Rectal smooth muscle tissue (tissue), 1 donor: Measurements from ENCODE around the gene LBX2.

Source experiments
- H3K27ac ChIP-seq: one replicate; pipeline ENCODE4 v1.7.0; 2013; ENCODE audit warnings: low read depth, low read length, inconsistent platforms
- H3K27me3 ChIP-seq: one replicate; pipeline ENCODE4 v1.7.0; 2013; ENCODE audit warnings: low read length; ENCODE audit not compliant: control insufficient read depth, insufficient read depth
- H3K36me3 ChIP-seq: one replicate; pipeline ENCODE4 v1.7.0; 2013; ENCODE audit warnings: low read length; ENCODE audit not compliant: control insufficient read depth, insufficient read depth
- H3K4me1 ChIP-seq: one replicate; pipeline ENCODE4 v1.7.0; 2013; ENCODE audit warnings: low read length; ENCODE audit not compliant: control insufficient read depth, insufficient read depth
- H3K4me3 ChIP-seq: one replicate; pipeline ENCODE4 v1.7.0; 2013; ENCODE audit warnings: low read length
- H3K9ac ChIP-seq: one replicate; pipeline ENCODE4 v1.7.0; 2013; ENCODE audit warnings: low read length

LBX2 gene, protein sequence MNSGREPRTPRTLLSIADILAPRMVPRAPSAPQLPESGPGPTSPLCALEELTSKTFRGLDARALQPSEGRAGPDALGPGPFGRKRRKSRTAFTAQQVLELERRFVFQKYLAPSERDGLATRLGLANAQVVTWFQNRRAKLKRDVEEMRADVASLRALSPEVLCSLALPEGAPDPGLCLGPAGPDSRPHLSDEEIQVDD

DNA sequence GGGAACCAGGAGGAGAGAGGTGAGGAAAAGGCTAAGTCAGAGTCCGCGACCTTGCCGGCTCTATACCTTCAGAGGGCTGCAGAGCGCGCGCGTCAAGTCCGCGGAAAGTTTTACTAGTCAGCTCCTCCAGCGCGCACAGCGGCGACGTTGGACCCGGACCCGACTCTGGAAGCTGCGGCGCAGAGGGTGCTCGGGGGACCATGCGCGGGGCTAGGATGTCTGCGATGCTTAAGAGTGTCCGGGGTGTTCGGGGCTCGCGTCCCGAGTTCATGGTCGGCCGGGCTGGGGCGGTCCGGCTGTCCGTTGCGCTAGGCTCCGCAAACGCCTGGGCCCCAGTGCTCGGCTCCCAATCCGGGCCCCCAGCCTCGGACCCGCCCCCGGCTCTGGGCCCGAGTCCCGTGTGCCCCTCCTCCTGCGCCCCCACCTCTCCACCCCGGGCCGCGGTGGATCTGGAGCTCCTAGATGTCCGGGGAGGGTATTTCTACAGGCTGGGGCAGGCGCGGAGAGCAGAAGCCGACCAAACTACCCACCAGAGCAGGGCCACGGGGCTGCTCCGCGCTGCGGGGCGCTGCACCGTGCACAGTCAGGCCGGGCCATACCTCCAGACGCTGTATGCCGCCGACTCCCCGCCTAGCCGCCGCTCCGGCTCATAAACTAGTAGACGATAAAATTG lies at the start of gene LBX2:
Gene LBX2 (minus strand): TSS at position 337 of the 673 bp plus-strand sequence. CDS start 66 bp downstream, at position 271.
- Histone ChIP-seq H3K27me3 (peaks cover 32% of the 10 kb centered on the region), H3K27ac (no peak within 1 kb of the TSS), H3K4me1 (peaks cover 11% of the 10 kb centered on the region), H3K36me3 (no peaks in the 10 kb centered on the region), H3K4me3 (peak within 1 kb of the TSS; percentile 68), H3K9ac (no peak within 1 kb of the TSS)

DNA sequence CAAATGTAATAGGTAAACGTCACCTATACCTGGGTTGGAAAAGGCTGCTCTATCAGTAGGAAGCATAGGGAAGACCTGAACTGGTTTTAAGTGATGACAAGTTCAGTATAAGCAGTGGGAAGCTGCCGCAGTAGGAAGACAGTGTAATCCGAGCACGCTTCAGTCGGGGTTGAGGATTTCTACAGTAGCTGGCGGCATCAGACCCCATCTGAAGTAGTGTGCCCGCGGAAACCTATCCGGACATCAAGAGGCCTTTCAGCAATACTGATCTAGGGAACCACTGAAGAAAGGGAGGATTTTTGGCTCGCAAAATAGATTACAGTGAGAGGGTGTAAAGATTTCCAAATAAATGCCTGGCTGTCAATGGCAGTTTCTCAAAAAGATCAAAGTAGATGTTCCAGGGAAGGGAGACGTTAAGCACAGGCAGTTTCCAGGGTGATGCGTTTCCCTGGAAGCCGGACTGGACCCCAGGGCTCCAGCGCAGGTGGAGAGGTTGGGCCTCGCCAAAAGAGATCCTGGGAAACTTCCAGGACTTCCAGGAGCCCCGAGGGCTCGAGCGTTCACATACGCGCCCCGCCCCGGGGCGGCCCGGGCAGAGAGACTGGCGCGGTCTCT lies 49.0 kb upstream of the LBX2 start:
- Histone ChIP-seq H3K27me3 (no peaks in the 10 kb centered on the region), H3K36me3 (no peaks in the 10 kb centered on the region), H3K27ac (peak overlapping the region; percentile 52), H3K9ac (peak overlapping the region; percentile 32), H3K4me3 (peak overlapping the region; percentile 75), H3K4me1 (peaks cover 2% of the 10 kb centered on the region)

GRCh38 chr2:74546004-74546403 lies 46.6 kb upstream of the LBX2 start:
- Histone ChIP-seq H3K4me3 (no peak overlapping the region), H3K9ac (no peak overlapping the region), H3K27me3 (no peaks in the 10 kb centered on the region), H3K36me3 (no peaks in the 10 kb centered on the region), H3K27ac (no peak overlapping the region), H3K4me1 (peaks cover 2% of the 10 kb centered on the region)

GRCh38 chr2:74544634-74545033 lies 45.2 kb upstream of the LBX2 start:
- no peaks in the 10 kb centered on the region for H3K36me3 ChIP-seq
- H3K27me3 ChIP-seq: no peaks in the 10 kb centered on the region
- H3K27ac ChIP-seq: no peak overlapping the region
- no peak overlapping the region for H3K4me3 ChIP-seq
- H3K4me1 ChIP-seq: peaks cover 2% of the 10 kb centered on the region
- H3K9ac ChIP-seq: no peak overlapping the region

- no peaks in the 10 kb centered on the region for H3K36me3 ChIP-seq
- no peak overlapping the region for H3K4me3 ChIP-seq
- H3K9ac ChIP-seq: no peak overlapping the region
- no peak overlapping the region for H3K27ac ChIP-seq
- no peaks in the 10 kb centered on the region for H3K4me1 ChIP-seq
- H3K27me3 ChIP-seq: no peaks in the 10 kb centered on the region
Observed at GRCh38 chr2:74542978-74543377, 43.6 kb upstream of the LBX2 start.

DNA sequence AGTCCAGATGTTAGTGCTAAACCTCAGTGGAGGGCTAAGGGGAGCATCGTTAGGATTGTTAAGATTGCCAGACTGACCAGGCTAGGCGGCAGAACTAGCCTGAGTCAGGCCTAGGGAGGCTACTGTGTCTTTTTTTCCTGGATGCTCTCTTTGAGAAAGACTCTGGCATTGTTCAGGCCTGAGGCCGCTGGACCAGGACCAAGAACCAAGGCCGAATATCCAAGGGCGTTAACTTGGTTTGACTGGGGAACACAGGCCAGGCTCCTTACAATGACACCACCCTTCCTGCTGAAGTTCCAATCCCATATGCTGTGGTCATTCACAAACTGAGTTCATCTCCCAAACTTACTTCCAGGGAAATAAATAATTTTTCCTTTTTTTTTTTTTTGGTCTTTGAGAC lies 40.9 kb upstream of the LBX2 start:
- Histone ChIP-seq H3K9ac (no peak overlapping the region), H3K4me1 (no peaks in the 10 kb centered on the region), H3K27me3 (no peaks in the 10 kb centered on the region), H3K4me3 (no peak overlapping the region), H3K27ac (no peak overlapping the region), H3K36me3 (no peaks in the 10 kb centered on the region)

- no peaks in the 10 kb centered on the region for H3K4me1 ChIP-seq
- no peak overlapping the region for H3K9ac ChIP-seq
- no peak overlapping the region for H3K27ac ChIP-seq
- H3K27me3 ChIP-seq: no peaks in the 10 kb centered on the region
- no peak overlapping the region for H3K4me3 ChIP-seq
- no peaks in the 10 kb centered on the region for H3K36me3 ChIP-seq
Observed at GRCh38 chr2:74538881-74539339, 39.5 kb upstream of the LBX2 start.

- Histone ChIP-seq H3K4me1 (no peaks in the 10 kb centered on the region), H3K27ac (no peak overlapping the region), H3K4me3 (no peak overlapping the region), H3K9ac (no peak overlapping the region), H3K27me3 (no peaks in the 10 kb centered on the region), H3K36me3 (peaks cover 2% of the 10 kb centered on the region)
Observed at GRCh38 chr2:74537140-74537539, 37.7 kb upstream of the LBX2 start.

DNA sequence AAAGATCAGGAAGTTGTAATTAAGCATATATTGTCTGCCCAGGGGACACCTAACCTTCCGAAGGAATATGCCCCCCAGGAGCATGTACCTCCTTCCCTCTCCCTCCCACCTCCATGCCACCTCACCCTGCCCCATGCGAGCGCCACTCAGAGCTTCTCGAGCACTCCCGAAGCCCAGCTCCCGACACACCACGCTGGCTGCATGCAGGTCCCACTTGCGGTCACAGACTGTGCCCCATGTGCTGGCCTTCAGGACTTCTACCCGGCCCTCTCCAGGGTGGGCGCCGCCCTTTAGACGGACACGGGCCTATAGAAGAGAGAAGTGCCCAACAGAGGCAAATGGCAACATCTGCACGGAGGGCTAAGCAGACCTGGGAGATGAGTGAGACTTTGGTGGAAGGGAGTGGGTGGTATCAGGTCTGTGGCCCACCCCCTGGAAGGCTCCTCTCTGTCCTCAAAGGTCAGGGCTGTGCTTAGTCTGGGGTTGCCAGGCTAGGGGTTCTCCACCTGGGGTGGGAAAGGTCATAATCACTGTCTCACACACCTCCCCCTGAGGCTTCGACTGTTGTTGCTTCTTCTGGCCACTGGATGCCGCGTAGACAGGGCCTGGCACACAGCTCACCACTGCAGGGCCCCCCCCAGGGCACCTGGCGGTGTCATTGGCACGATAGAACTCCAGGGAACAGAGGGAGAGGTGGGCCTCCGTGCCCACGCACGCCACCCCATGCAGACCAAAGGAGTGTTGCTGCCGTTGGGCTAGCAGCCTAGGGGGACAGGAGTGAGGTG lies 37.0 kb upstream of the LBX2 start:
- peaks cover 2% of the 10 kb centered on the region for H3K36me3 ChIP-seq
- no peaks in the 10 kb centered on the region for H3K4me1 ChIP-seq
- no peaks in the 10 kb centered on the region for H3K27me3 ChIP-seq
- no peak overlapping the region for H3K27ac ChIP-seq
- H3K9ac ChIP-seq: no peak overlapping the region
- no peak overlapping the region for H3K4me3 ChIP-seq

- Histone ChIP-seq H3K36me3 (peaks cover 2% of the 10 kb centered on the region), H3K27ac (no peak overlapping the region), H3K9ac (no peak overlapping the region), H3K4me3 (no peak overlapping the region), H3K4me1 (peaks cover 8% of the 10 kb centered on the region), H3K27me3 (no peaks in the 10 kb centered on the region)
Observed at GRCh38 chr2:74535440-74535965, 36.1 kb upstream of the LBX2 start.

GRCh38 chr2:74534411-74534810 lies 35.0 kb upstream of the LBX2 start:
- H3K27me3 ChIP-seq: no peaks in the 10 kb centered on the region
- peaks cover 8% of the 10 kb centered on the region for H3K4me1 ChIP-seq
- no peak overlapping the region for H3K4me3 ChIP-seq
- H3K9ac ChIP-seq: no peak overlapping the region
- no peak overlapping the region for H3K27ac ChIP-seq
- peaks cover 2% of the 10 kb centered on the region for H3K36me3 ChIP-seq

- Histone ChIP-seq H3K36me3 (peaks cover 2% of the 10 kb centered on the region), H3K9ac (no peak overlapping the region), H3K4me3 (no peak overlapping the region), H3K27ac (no peak overlapping the region), H3K4me1 (peaks cover 13% of the 10 kb centered on the region), H3K27me3 (no peaks in the 10 kb centered on the region)
Observed at GRCh38 chr2:74533464-74533863, 34.1 kb upstream of the LBX2 start.
